HUDEP-2 (cell line): ENCODE data around the gene SYNJ1.
"Not testable (repeated sequence)": the region's sequence is repeated elsewhere in the genome, so short reads cannot be mapped to it uniquely, and the experiment has no call there.

ENCODE experiments used
- DNase-seq, 76 experiments: peaks; one replicate each; lab custom pipeline; 2025; ENCODE audit not compliant: unreplicated experiment in 76 of 76; lab: John Stamatoyannopoulos, UW

Gene SYNJ1, protein sequence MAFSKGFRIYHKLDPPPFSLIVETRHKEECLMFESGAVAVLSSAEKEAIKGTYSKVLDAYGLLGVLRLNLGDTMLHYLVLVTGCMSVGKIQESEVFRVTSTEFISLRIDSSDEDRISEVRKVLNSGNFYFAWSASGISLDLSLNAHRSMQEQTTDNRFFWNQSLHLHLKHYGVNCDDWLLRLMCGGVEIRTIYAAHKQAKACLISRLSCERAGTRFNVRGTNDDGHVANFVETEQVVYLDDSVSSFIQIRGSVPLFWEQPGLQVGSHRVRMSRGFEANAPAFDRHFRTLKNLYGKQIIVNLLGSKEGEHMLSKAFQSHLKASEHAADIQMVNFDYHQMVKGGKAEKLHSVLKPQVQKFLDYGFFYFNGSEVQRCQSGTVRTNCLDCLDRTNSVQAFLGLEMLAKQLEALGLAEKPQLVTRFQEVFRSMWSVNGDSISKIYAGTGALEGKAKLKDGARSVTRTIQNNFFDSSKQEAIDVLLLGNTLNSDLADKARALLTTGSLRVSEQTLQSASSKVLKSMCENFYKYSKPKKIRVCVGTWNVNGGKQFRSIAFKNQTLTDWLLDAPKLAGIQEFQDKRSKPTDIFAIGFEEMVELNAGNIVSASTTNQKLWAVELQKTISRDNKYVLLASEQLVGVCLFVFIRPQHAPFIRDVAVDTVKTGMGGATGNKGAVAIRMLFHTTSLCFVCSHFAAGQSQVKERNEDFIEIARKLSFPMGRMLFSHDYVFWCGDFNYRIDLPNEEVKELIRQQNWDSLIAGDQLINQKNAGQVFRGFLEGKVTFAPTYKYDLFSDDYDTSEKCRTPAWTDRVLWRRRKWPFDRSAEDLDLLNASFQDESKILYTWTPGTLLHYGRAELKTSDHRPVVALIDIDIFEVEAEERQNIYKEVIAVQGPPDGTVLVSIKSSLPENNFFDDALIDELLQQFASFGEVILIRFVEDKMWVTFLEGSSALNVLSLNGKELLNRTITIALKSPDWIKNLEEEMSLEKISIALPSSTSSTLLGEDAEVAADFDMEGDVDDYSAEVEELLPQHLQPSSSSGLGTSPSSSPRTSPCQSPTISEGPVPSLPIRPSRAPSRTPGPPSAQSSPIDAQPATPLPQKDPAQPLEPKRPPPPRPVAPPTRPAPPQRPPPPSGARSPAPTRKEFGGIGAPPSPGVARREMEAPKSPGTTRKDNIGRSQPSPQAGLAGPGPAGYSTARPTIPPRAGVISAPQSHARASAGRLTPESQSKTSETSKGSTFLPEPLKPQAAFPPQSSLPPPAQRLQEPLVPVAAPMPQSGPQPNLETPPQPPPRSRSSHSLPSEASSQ (N-terminal part only)

DNA sequence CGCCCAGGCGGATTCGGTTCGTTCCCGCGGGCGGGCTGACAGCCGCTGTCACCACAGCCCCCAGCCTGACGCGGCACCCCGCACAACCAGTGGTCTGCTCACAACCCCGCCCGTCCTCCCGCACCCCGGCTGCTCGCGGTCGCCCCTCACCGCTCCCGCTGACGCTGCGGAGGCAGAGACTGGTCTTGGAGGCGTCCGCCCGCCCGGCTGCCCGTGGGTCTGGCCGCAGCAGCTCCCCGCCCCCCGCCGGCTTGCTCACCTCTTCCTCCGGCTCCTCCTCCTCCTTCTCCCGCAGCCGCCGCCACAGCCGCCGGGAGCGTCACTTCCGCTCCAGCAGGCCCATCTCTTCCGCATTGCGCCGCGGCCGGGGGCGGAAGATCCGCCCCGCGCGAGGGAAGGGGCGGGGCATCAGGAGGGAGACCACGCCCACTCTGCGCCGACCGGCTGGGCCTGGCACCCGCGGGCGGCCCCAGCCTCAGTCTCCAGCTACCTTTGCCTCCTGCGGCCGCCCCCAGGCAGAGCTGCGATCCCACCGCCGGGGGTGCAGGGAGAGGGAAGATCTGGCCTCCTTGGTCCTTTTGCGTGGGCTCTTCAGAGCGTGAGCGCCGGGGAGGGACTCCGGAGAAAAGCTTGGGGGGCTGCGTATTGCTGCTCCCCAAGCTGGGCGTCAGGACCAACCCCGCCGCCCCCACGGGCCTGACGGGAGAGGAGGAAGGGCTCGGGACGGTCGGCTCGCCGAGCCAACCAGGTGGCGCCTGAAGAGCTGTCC is at the start of gene SYNJ1:
Gene SYNJ1 (minus strand): TSS at position 327 of the 769 bp plus-strand sequence. CDS start 1,118 bp downstream, outside the sequence.
- peak in 75 of 76 experiments; percentile 69 to 98 (median 94) for DNase-seq

DNA sequence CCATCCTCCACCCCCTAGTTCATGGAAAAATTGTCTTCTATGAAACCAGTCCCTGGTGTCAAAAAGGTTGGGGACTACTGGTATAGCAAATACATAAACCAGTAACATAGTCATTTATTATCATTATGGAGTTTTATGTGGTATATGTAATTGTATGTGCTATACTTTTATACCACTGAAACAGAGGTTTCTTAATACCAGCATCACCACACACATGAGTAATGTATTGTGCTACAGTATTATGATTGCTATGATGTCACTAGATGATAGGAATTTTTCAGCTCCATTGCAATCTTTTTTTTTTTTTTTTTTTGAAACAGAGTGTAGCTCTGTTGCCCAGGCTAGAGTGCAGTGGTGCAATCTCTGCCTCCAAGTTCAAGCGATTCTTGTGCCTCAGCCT is 49.5 kb upstream of the SYNJ1 start:
- no peak for DNase-seq

DNA sequence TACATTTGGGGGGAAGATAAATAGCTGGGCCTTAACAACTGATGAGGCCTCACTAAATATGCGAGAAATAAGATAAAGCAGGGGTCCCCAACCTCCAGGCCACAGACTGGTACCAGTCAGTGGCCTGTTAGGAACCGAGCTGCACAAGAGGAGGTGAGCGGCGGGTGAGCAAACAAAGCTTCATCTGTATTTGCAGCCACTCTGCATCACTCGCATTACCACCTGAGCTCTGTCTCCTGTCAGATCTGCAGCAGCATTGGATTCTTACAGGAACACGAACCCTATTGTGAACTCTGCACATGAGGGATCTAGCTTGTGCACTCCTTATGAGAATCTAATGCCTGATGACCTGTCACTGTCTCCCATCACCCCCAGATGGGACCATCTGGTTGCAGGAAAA is 48.9 kb upstream of the SYNJ1 start:
- no peak for DNase-seq

DNA sequence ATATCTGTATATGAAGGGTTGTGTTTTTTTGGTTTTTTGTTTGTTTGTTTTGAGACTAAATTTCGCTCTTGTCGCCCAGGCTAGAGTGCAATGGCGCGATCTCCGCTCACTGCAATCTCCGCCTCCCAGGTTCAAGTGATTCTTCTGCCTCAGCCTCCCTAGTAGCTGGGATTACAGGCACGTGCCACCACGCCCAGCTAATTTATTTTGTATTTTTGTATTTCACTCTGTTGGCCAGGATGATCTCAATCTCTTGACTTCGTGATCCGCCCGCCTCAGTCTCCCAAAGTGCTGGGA is 45.2 kb upstream of the SYNJ1 start:
- DNase-seq = not testable (repeated sequence)

DNA sequence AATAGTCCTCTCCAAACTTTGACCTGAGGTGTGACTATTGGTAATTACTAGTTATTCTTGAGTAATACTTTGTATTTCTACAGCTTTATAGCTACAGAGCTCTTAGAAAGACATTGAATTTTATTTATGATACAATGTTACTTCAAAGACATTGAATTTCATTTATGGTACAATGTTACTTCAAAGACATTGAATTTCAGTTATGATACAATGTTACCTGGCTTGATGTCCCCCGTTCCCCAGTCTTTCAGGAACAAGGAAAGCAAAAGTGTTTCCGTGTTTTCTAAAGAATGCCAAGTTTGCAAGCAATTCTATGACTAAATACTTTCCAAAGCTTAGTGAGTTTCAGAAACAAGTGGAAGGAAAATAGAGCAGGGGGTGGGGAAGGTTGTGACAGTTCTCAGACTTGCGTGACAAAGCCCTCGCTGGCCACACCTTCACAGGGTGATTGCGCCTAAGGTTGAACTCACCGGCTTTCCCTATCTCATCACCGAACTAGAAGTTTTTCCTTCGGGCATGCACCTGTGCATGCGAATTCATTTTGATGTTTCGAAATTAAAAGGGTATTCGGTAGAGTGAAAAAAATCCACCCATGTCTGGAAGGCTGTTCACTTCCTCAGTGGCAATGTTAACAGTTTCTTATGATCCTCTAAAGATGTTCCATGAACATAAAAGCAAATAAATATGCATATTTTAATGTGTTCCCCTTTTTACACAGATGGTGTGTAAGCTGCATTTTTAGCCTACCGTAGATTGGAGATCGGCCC is 44.7 kb upstream of the SYNJ1 start:
- peak in 48 of 76 experiments; percentile 8 to 63 (median 32) for DNase-seq

DNA sequence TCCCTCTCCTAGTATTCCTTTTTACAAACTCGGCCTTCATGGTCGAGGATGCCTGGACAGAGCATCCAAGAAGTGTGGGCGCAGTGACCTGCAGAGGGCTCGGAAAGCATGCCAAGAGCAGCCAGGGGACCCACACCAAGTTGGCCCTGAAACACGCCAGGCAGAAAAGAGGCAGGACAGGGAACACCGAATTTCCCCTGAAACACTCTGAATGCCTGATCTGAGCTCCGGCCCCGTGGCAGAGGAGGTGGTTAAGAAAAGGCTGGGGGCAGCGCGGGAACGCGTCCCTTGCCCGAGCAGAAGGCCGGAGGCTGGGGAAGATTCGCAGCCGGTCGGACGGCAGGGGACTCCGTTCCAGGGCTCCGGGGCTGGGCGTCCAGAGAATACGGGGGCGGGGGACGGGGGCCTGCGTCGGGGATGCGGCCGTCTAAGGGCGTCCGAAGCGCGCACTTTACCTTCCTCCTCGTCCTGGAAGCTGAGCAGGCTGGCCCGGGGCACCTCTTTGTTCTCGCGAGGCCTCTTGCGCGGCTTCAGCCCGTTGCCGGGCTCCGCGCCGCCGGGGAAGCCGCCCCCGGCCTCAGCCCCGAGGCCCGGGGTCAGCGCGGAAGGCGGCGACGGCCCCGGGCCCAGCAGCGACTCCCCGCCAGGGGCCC is 43.2 kb upstream of the SYNJ1 start:
- DNase-seq = peak in 38 of 76 experiments; percentile 3 to 66 (median 46)

DNA sequence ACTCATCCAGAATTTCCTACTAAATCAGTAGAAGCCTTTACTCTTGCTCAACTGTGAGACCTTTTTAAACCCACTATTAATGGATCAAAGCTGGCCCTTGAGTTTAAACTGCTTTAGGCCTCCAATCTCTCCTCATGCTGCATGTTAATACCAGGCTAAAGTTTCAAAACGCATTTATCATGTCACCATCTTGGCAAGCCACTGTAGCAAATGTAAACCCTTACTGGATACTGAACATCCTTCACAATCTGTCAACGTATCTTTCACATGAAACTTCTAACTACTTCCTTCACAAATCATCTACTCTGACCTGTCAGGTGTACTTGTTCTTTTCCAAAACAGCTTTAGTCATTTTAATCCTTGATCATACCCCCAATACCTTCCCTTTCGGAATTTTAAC is 40.7 kb upstream of the SYNJ1 start:
- no peak for DNase-seq

DNA sequence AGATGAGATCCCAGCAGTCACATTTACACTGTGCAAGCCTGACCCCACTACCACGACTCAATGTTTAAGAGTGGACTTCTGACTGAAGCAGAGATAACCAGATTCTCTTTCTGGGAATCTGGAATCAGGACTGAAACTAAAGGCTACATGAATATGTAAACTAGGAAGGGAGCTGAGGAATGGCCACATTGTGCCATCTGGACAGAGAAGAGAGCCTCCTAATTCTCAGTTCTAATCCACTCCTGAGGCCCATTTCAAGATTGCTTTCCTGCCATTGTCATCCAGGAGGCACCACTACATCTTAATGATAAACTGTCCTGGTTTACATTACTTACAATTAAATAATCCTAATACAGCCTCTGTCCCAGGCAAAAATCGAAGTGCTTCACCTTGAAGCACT is 37.2 kb upstream of the SYNJ1 start:
- no peak for DNase-seq

DNA sequence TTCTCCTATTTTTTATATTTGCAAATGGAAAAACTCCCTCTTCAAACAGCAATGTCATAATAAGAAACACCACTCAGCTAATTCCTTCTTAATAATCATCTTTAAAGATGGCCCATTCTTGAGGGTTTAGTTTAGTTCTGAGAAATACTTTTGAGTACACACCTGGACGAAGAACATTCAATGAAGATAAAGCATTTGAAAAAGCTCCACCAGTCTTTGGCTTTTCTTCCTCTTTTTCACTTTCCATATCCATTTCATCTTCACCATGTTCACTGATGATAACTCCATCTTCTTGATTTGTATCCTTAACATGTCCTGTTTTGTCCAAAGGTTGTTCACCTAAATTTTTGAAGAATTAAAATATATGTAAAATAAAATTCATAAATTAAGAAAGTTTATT is 36.4 kb upstream of the SYNJ1 start:
- DNase-seq = no peak

DNA sequence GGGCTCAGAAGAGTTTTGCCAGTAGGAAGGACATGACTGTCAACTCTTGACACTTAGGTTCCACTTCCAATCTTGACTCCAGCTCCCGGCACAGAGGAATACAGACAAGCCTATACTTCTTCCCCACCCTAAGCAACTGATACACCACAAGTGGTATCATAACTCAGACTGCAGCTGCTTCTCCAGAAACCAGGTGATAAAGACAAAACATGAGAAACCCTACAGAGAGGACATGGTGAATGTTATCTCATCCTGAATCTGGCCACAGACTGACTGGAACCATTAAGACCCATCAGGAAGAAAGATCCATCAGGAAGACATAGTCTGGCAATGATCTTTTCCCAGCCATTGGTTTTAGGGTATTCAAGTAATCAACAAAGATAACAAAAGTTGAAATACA is 30.0 kb upstream of the SYNJ1 start:
- peak in 6 of 76 experiments; percentile 12 to 22 (median 16) for DNase-seq

DNA sequence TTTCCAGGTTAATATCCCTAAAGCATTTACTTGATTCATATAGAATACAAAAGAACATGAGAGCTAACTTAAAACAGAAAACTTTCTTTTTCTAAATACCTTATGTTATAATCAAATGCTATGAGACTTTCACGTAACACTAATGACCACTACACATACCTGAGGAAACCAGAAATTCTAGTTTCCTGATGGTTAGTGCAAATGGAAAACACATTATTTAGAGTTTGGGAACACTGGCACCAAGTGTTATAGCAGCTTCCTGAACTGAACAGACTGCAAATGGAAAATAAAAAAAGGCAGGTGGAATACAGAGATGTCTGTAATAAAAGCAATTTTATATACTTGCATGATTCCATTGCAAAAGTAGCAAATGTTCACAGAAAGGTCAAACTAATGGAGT is 28.3 kb upstream of the SYNJ1 start:
- DNase-seq = no peak

DNA sequence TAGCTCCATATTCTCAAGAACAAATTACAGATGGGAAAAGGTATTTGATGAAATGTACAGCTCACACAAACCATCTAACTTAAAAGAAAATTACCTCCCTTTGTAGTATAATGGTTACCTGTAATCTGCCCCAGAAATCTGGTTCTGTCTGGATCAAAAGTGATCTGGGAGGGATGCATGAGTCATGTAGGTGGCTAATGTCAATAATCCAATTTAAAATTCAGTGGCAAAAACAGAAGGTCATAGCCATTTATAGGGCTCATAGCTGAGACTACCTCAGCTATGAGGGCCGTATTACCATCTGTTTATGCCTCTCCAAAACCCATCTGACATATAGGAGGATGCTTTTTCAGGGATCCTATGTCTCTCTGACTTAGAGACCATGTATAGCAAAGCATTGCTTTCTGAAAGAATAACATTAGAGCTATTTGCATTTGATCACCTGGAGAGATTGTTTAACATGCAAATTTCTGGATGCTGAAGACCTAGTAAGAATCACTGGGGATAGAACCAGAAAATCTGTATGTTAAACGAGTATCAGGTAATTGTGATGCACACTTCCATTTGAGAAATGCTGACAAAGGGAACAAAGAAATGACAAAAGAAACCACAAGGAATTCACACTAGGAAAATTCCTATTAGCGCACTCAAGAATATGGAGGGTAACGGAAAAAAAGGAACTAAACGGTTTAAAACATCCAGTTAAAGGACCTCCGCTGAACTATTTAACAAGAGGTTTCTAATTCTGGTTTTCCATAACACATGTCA is 26.2 kb upstream of the SYNJ1 start:
- no peak for DNase-seq

DNA sequence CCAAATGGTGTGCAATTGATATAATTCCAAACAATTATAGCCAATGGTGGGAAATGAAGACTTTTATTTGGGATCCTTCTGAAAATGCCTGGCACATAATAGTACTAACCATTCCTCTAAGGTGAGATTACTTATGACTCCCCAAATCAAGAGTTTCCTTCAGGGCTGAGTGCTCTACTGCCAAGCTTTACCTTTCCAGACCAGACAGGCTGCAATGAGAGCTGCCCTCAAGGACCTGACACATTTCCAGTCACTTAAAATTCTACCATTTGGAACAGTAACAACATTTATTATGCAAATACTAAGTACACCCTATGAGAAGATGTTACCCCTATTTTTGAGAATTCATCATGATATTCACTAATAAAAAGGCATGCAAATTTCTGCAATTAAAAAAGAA is 22.6 kb upstream of the SYNJ1 start:
- no peak for DNase-seq

DNA sequence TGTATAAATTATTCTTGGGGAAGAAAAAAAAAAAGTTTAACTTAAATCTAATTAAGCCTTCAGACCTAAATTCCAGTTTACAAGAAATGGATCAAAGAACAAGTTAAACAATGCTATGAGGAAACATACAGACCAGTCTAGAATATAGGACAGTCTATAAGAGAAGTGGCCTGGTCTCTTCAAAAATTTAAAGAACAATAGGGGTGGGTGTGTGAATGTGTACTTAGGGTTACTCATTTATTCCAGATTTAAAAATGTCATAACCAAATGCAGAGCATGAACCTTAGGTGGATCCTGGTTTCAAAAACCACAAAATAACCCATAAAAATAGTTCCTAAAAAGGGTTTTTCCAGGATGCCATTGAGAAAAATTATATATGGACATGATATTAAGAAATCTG is 21.8 kb upstream of the SYNJ1 start:
- no peak for DNase-seq

DNA sequence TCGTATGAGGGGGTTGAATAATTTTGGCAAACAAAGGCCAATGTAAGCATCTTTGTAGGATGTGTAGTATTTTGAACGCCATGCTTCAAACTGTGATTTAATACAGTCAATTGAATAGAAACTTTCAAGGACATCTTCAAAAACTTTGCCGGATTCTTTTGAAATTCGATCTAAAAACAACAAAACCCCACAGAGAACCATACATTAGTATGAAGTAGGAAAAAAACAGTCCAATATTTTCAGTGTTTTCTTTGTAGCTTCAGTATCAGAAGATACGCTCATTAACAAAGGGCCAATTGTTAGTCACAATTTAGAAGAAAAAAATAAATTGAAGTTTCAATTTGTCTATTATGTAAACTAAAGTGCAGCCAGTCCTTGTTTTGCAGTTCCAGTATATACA is 20.7 kb upstream of the SYNJ1 start:
- no peak for DNase-seq

DNA sequence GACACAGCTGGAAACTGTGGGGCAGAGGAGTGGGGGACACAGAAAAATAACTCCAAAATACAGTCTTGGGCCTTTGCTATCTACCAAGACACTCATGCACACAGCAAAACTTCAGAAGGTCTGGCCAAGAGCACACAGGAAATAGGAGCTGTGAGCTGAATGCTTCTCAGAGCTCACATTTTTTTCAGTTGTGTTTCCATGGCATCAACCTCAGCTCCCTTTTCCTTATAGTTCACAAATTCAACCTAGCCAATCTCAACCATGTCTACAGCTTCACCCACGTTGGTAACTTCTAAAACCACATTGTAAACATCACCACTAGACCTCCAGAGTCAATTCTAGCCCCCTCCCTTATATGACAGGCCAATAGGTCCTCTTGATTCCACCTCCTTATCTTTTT is 19.6 kb upstream of the SYNJ1 start:
- no peak for DNase-seq

DNA sequence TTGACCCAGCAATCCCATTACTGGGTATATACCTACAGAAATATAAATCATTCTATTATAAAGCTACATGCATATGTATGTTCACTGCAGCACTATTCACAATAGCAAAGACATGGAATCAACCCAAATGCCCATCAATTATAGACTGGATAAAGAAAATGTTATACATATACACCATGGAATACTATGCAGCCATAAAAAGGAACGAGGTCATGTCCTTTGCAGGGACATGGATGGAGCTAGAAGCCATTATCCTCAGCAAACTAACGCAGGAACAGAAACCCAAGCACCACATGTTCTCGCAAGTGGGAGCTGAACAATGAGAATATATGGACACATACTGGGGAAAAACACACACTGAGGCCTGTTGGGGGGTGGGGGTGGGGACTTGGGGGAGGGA is 18.9 kb upstream of the SYNJ1 start:
- not testable (repeated sequence) for DNase-seq

DNA sequence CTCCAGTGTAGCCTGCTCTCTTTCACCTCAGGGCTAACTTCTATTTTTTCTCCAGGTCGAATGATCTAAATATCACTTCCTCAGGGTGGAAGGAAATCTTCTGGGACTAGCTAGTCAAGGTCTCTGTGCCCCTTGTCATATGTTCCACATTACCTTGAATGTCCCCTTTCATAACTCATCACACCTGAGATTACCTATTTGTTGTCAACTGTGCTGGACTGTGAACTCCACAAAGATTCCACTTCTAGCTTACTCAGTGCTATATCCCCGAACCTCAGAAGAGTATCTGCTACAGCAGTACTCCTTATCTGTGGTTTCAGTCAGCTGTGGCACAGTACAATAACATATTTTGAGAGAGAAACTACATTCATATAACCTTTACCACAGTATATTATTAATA is 14.6 kb upstream of the SYNJ1 start:
- DNase-seq = no peak
